WERI-Rb-1 (cell line): ENCODE data around the gene BUD13.

Experiments used
- DNase-seq: peaks from one replicate; pipeline ENCODE4 v3.0.0-alpha.2; 2020
- H3K27ac ChIP-seq: fragments of 250-450 bp; sonication (Bioruptor Pico); 2 replicates; pipeline ENCODE4 v1.5.1; 2020; ENCODE audit warnings: mild to moderate bottlenecking, moderate library complexity
- H3K27me3 ChIP-seq: fragments of 250-450 bp; sonication (Bioruptor Pico); 2 replicates; pipeline ENCODE4 v1.5.1; 2021; ENCODE audit warnings: mild to moderate bottlenecking, low read depth, moderate library complexity; ENCODE audit not compliant: insufficient read depth, severe bottlenecking
- H3K36me3 ChIP-seq: fragments of 250-450 bp; sonication (Bioruptor Pico); 2 replicates; pipeline ENCODE4 v1.5.1; 2020; ENCODE audit warnings: mild to moderate bottlenecking, moderate library complexity
- H3K4me3 ChIP-seq: 2 replicates; pipeline ENCODE4 v1.5.1; 2011; ENCODE audit warnings: low read depth, mild to moderate bottlenecking, control low read depth, low read length
- H3K9me3 ChIP-seq: fragments of 250-450 bp; sonication (Bioruptor Pico); 2 replicates; pipeline ENCODE4 v1.5.1; 2021; ENCODE audit warnings: mild to moderate bottlenecking, moderate library complexity; ENCODE audit not compliant: severe bottlenecking
- CTCF ChIP-seq: IDR thresholded peaks from 2 replicates; pipeline ENCODE4 v1.5.1; 2011; ENCODE audit warnings: low read depth, mild to moderate bottlenecking, control low read depth, inconsistent platforms, low read length

Gene BUD13

GRCh38 chr11:116730241-116730561 is 42.6 kb downstream of the BUD13 start:
- no peaks in the 10 kb centered on the region for H3K27me3 ChIP-seq
- DNase-seq: no peak
- no peaks in the 10 kb centered on the region for H3K36me3 ChIP-seq
- no peak for TF ChIP-seq CTCF
- no peak overlapping the region for H3K27ac ChIP-seq
- no peak overlapping the region for H3K4me3 ChIP-seq
- H3K9me3 ChIP-seq: no peaks in the 10 kb centered on the region

DNA sequence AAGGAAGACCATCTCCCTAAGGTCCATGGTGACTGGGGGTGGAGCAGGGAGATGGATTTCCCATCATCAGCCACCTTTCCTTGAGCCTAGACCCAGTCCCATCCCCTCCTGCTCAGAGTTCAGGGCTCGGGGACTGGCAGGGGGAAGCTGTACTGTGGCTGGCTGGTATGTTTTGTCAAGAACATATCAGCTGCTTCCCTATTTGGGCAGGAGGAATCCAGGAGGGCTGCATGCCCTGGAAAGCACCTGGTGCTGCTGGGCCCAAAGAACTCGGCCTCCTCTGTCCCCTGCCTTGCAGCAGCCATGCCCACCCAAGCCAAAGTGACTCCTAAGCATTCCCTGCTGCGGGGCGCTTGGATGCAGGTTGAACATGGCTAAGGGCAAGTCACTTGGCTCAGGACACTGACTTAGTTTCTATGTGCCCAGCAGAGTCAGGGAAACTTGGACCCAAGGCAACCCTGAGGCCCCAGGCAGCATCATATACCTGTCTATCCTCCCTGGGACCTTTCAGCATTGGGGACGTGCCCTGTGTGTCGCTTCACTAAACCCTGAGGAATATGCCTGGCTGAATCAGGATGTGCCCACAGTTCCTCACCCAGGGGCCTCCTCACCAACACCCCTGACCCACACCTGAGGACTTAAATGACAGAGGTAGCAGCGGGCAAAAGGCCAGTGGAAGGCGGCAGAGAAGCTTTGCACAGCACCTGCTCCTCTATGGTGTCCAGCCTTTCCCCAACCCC is 43.1 kb downstream of the BUD13 start:
- H3K27ac ChIP-seq: no peak overlapping the region
- DNase-seq: no peak
- no peaks in the 10 kb centered on the region for H3K36me3 ChIP-seq
- no peaks in the 10 kb centered on the region for H3K27me3 ChIP-seq
- no peak for TF ChIP-seq CTCF
- H3K4me3 ChIP-seq: no peak overlapping the region
- no peaks in the 10 kb centered on the region for H3K9me3 ChIP-seq

- no peaks in the 10 kb centered on the region for H3K36me3 ChIP-seq
- DNase-seq: no peak
- no peak for TF ChIP-seq CTCF
- no peaks in the 10 kb centered on the region for H3K9me3 ChIP-seq
- no peak overlapping the region for H3K4me3 ChIP-seq
- H3K27me3 ChIP-seq: no peaks in the 10 kb centered on the region
- H3K27ac ChIP-seq: no peak overlapping the region
These were observed 44.8 kb downstream of the BUD13 start for GRCh38 chr11:116727990-116728389.

- H3K27ac ChIP-seq: no peak overlapping the region
- no peak for DNase-seq
- no peaks in the 10 kb centered on the region for H3K9me3 ChIP-seq
- no peak overlapping the region for H3K4me3 ChIP-seq
- H3K36me3 ChIP-seq: no peaks in the 10 kb centered on the region
- TF ChIP-seq CTCF: no peak
- no peaks in the 10 kb centered on the region for H3K27me3 ChIP-seq
These were observed 47.2 kb downstream of the BUD13 start for GRCh38 chr11:116725434-116726221.

GRCh38 chr11:116724813-116725212 is 48.0 kb downstream of the BUD13 start:
- Histone ChIP-seq H3K27ac (no peak overlapping the region), H3K4me3 (no peak overlapping the region), H3K9me3 (no peaks in the 10 kb centered on the region), H3K27me3 (no peaks in the 10 kb centered on the region), H3K36me3 (no peaks in the 10 kb centered on the region)
- TF ChIP-seq CTCF: no peak
- DNase-seq: no peak
